B cell (primary cell): ENCODE data around the gene TFAP2B. TPM values are rescaled to one million over a fixed set of nuclear protein-coding genes. Genes with fewer than 3 reads are reported as not detected.
A peak's percentile ranks its signal among the peaks of the same experiment; 100 is the strongest.

Experiments used
- ATAC-seq: fragments of 200-7000 bp; cut with Tn5 transposase; one replicate; pipeline ENCODE4 v1.10.0; 2021; ENCODE audit warnings: low read depth, mild to moderate bottlenecking, moderate number of reproducible peaks, moderate library complexity
- CTCF ChIA-PET: fragments of 350-600 bp; sonication (Branson Sonifier 250); formaldehyde crosslinking; loops from one replicate; lab custom pipeline; 2021; ENCODE audit warnings: antibody characterized with exemption, inconsistent platforms; lab: Charles Lee
- POLR2A ChIA-PET: fragments of 350-600 bp; sonication (Branson Sonifier 250); formaldehyde crosslinking; loops from one replicate; lab custom pipeline; 2021; ENCODE audit warnings: antibody characterized with exemption; lab: Charles Lee
- DNase-seq: peaks from one replicate; pipeline ENCODE4 v3.0.0; 2013
- H2AFZ ChIP-seq: 2 replicates; pipeline ENCODE4 v1.6.1; 2012; ENCODE audit warnings: mild to moderate bottlenecking, low read depth, low read length; ENCODE audit not compliant: insufficient read depth, poor library complexity, severe bottlenecking
- H3K27ac ChIP-seq, 2 donors: 1 replicate in 1 of 2; 2 replicates in 1 of 2; pipeline ENCODE4 v1.5.1; 2012 to 2013; ENCODE audit warnings: low read length in 2 of 2, mild to moderate bottlenecking in 2 of 2, moderate library complexity in 1 of 2
- H3K27me3 ChIP-seq, 4 experiments: fragments of 200-600 bp in 1 of 4; sonication (generic) in 1 of 4; replicated peaks in 1 of 4; 1 replicate in 2 of 4; 2 replicates in 2 of 4; pipeline versions ENCODE4 v1.6.1 to v1.7.0; 2013 to 2016; ENCODE audit warnings: low read length in 3 of 4, mild to moderate bottlenecking in 2 of 4, mixed read lengths in 1 of 4, moderate library complexity in 1 of 4; ENCODE audit not compliant: insufficient read depth in 4 of 4, control insufficient read depth in 3 of 4; ENCODE audit errors: control extremely low read depth in 1 of 4
- H3K36me3 ChIP-seq, 2 experiments: replicated peaks in 1 of 2; 1 replicate in 1 of 2; 2 replicates in 1 of 2; pipeline versions ENCODE4 v1.6.1 to v1.7.1; 2013; ENCODE audit warnings: low read length in 1 of 2; ENCODE audit not compliant: insufficient read depth in 2 of 2, control insufficient read depth in 1 of 2; ENCODE audit errors: control extremely low read depth in 1 of 2, extremely low read depth in 1 of 2
- H3K4me1 ChIP-seq, 2 donors: fragments of 200-600 bp in 1 of 2; sonication (generic) in 1 of 2; 1 replicate in 1 of 2; 2 replicates in 1 of 2; pipeline versions ENCODE4 v1.5.1 to v1.6.1; 2013 to 2017; ENCODE audit warnings: low read length in 2 of 2; ENCODE audit not compliant: control insufficient read depth in 2 of 2, insufficient read depth in 2 of 2
- H3K4me2 ChIP-seq: replicated peaks from 2 replicates; pipeline ENCODE3; 2012; ENCODE audit warnings: mild to moderate bottlenecking, low read depth, low read length; ENCODE audit not compliant: poor library complexity, severe bottlenecking
- H3K4me3 ChIP-seq, 5 experiments: fragments of 200-600 bp in 1 of 5; sonication (generic) in 1 of 5; 1 replicate in 3 of 5; 2 replicates in 2 of 5; pipeline versions ENCODE4 v1.5.1 to v1.7.0; 2011 to 2016; ENCODE audit warnings: low read length in 4 of 5, mild to moderate bottlenecking in 4 of 5, low read depth in 2 of 5, control low read depth in 1 of 5, moderate library complexity in 1 of 5; ENCODE audit not compliant: insufficient read depth in 1 of 5; ENCODE audit errors: control extremely low read depth in 1 of 5, extremely low read depth in 1 of 5
- H3K79me2 ChIP-seq: fragments of 200-600 bp; sonication (generic); one replicate; pipeline ENCODE4 v1.6.0; 2016; ENCODE audit warnings: low read length; ENCODE audit not compliant: control insufficient read depth, insufficient read depth
- H3K9ac ChIP-seq: fragments of 200-600 bp; sonication (generic); 2 replicates; pipeline ENCODE4 v1.6.1; 2017; ENCODE audit warnings: mild to moderate bottlenecking, low read length, moderate library complexity
- H3K9me3 ChIP-seq, 3 donors: one replicate each; pipeline versions ENCODE4 v1.6.1 to v1.7.1; 2013; ENCODE audit warnings: low read length in 2 of 3; ENCODE audit not compliant: control insufficient read depth in 2 of 3, insufficient read depth in 1 of 3; ENCODE audit errors: control extremely low read depth in 1 of 3
- H4K20me1 ChIP-seq: 2 replicates; pipeline ENCODE4 v1.6.0; 2012; ENCODE audit warnings: mild to moderate bottlenecking, low read length; ENCODE audit not compliant: insufficient read depth, control insufficient read depth, poor library complexity, severe bottlenecking
- H3K27ac Mint-ChIP-seq: one replicate; pipeline ENCODE4 v1.8.0; 2021; ENCODE audit warnings: mixed read lengths
- H3K27me3 Mint-ChIP-seq: one replicate; pipeline ENCODE4 v1.8.0; 2021; ENCODE audit warnings: mixed read lengths
- H3K4me1 Mint-ChIP-seq: one replicate; pipeline ENCODE4 v1.8.0; 2021; ENCODE audit warnings: mixed read lengths
- H3K4me3 Mint-ChIP-seq: one replicate; pipeline ENCODE4 v1.8.0; 2021; ENCODE audit warnings: mixed read lengths
- H3K9me3 Mint-ChIP-seq: one replicate; pipeline ENCODE4 v1.8.0; 2022; ENCODE audit warnings: mixed read lengths; ENCODE audit not compliant: insufficient read depth
- EZH2 ChIP-seq: IDR thresholded peaks from 2 replicates; pipeline ENCODE4 v1.6.1; 2012; ENCODE audit warnings: borderline replicate concordance, low read depth, mild to moderate bottlenecking, moderate library complexity, low read length; ENCODE audit not compliant: insufficient read depth, poor library complexity, severe bottlenecking
- WGBS: methylation state at CpG from one replicate; pipeline ENCODE4 v1.1.5; 2013; ENCODE audit warnings: missing lambda C conversion rate; ENCODE audit not compliant: insufficient coverage; 5-methylcytosine and 5-hydroxymethylcytosine counted together
- intact Hi-C: fragments of 100-400 bp; cut with micrococcal nuclease; formaldehyde crosslinking; loops from one replicate; pipeline ENCODE4 v1.10.0; 2022
- polyA plus RNA-seq: library from polyadenylated mRNA; depleted of rRNA; stranded (reverse); fragments of >200 nt; gene quantifications from 2 replicates; pipeline ENCODE4 v1.2.3, GENCODE V29; 2012
- total RNA-seq, 2 donors: library from RNA; stranded (reverse); fragments of 120-200 nt in 1 of 2; gene quantifications; 1 replicate in 1 of 2; 2 replicates in 1 of 2; pipeline versions ENCODE4 v1.2.3 to v1.2.4, GENCODE V29; 2013 to 2022
- TF ChIP-seq, protein P1 (sequence below): fragments of 200-600 bp; IDR thresholded peaks from one replicate; pipeline ENCODE4 v1.8.0; 2022; ENCODE audit warnings: antibody characterized with exemption, mild to moderate bottlenecking

Gene TFAP2B
- total and polyA plus RNA-seq, 2 donors (not counting 1 experiment from before 2014, with no cell fraction given): not detected

DNA sequence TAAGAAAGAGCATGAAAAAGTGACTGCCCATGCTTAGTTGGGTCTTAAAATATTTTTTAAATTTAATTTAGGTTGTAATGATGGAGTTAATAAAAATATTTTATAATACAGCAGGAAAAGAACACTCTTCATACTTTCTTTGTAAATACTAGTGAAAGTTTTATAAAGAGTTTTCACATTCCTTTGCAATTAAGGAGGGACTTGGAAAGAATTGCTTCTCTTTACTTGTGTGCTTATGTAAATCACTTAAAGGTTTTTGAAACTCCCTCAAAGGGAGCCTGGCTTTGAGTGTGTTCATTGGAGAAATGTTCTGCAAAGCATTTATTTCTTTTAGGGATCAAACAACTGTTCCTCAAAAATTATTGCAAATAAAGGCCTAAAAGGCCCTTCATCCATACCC is 11.6 kb upstream of the TFAP2B start:
- H3K27me3 ChIP-seq: peaks cover 0 to 3% (median 0%) of the 10 kb centered on the region in 4 experiments
- H3K9ac ChIP-seq: no peak overlapping the region
- Mint-ChIP-seq H3K4me3 (no peak overlapping the region), H3K9me3 (no peaks in the 10 kb centered on the region), H3K27ac (no peak overlapping the region), H3K4me1 (no peaks in the 10 kb centered on the region), H3K27me3 (no peaks in the 10 kb centered on the region)
- intact Hi-C loops: no loop called here
- H3K4me3 ChIP-seq: no peak overlapping the region
- H3K4me1 ChIP-seq: no peaks in the 10 kb centered on the region
- H3K36me3 ChIP-seq: no peaks in the 10 kb centered on the region
- peaks cover 0 to 5% (median 0%) of the 10 kb centered on the region in 3 donors for H3K9me3 ChIP-seq
- DNase-seq (no peak), ATAC-seq (no peak)
- no peak overlapping the region for H3K27ac ChIP-seq
- TF ChIP-seq, protein P1, sequence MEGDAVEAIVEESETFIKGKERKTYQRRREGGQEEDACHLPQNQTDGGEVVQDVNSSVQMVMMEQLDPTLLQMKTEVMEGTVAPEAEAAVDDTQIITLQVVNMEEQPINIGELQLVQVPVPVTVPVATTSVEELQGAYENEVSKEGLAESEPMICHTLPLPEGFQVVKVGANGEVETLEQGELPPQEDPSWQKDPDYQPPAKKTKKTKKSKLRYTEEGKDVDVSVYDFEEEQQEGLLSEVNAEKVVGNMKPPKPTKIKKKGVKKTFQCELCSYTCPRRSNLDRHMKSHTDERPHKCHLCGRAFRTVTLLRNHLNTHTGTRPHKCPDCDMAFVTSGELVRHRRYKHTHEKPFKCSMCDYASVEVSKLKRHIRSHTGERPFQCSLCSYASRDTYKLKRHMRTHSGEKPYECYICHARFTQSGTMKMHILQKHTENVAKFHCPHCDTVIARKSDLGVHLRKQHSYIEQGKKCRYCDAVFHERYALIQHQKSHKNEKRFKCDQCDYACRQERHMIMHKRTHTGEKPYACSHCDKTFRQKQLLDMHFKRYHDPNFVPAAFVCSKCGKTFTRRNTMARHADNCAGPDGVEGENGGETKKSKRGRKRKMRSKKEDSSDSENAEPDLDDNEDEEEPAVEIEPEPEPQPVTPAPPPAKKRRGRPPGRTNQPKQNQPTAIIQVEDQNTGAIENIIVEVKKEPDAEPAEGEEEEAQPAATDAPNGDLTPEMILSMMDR: no peak
- no peak for TF ChIP-seq EZH2
- no peaks in the 10 kb centered on the region for H4K20me1 ChIP-seq
- no peaks in the 10 kb centered on the region for H3K79me2 ChIP-seq
- CTCF ChIA-PET: no interaction called here
- H3K4me2 ChIP-seq: no peak overlapping the region
- H2AFZ ChIP-seq: no peak overlapping the region
- POLR2A ChIA-PET: no interaction called here

DNA sequence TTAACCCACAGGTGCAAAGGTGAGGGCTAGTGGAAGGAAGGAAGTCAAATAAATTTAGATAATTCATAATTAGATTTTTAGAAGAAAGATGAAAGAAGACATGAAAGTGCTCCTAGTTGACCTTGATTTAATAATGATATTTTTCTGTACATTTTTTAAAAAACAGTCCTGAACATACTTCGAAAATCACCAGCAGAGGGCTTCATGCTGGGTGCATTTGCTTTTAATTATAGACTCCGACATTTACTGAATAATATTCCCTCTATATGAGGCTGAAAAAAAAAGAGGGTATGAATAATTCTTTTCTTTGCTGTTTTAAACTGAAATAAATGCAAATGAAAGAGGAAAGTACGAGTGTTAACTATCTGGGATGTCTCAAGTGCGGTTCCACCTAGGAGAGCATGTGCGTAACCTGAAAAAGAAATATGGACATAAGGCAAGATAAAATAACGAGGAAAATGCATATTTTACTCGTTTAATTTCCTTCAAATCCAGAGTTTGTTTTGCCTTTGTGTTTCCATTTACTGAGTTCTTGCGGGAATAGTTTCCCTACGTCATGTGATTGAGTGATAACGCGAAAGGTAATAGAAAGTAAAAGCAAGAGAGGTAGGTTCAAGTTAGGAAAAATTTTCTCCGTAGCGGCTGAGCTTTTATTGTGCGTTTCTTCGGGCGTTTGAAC is 3.1 kb upstream of the TFAP2B start:
- H3K4me1 Mint-ChIP-seq: peaks cover 15% of the 10 kb centered on the region
- Histone ChIP-seq H3K27ac (no peak overlapping the region), H3K79me2 (no peaks in the 10 kb centered on the region), H3K27me3 (peaks cover 1 to 38% (median 25%) of the 10 kb centered on the region in 4 experiments), H3K9me3 (peaks cover 0 to 5% (median 0%) of the 10 kb centered on the region in 3 donors), H4K20me1 (no peaks in the 10 kb centered on the region), H2AFZ (peak overlapping the region; percentile 61), H3K4me3 (peak overlapping the region; percentile 40 to 87 (median 53)), H3K9ac (peak overlapping the region; percentile 62), H3K4me1 (peaks cover 7 to 16% of the 10 kb centered on the region in 2 donors), H3K4me2 (peak overlapping the region; percentile 64), H3K36me3 (no peaks in the 10 kb centered on the region)
- intact Hi-C loops: loop anchor here (5.0 to 10.0 kb wide), 2 partner anchors 537 to 1039 kb away; no protein-coding TSS in a partner anchor
- TF ChIP-seq, protein P1: no peak
- TF ChIP-seq EZH2: no peak
- no peaks in the 10 kb centered on the region for H3K9me3 Mint-ChIP-seq
- WGBS: 20% methylated on average over 4 of the region's 16 CpGs
- peaks cover 52% of the 10 kb centered on the region for H3K27me3 Mint-ChIP-seq
- DNase-seq (no peak), ATAC-seq (no peak)
- ChIA-PET CTCF (interaction anchor here (0.6 to 4.9 kb wide), 4 partner anchors 14 to 1206 kb away, joined by 3 to 23 read pairs (median 4); no protein-coding TSS in a partner anchor), POLR2A (no interaction called here)
- H3K4me3 Mint-ChIP-seq: peak overlapping the region; percentile 88
- no peak overlapping the region for H3K27ac Mint-ChIP-seq
